HL-60 (cell line): Measurements from ENCODE around the gene CLEC11A.
"Not testable (repeated sequence)": the region's sequence is repeated elsewhere in the genome, so short reads cannot be mapped to it uniquely, and the experiment has no call there.

Source experiments
- DNase-seq, 2 experiments: peaks; one replicate each; pipeline ENCODE4 v3.0.0-alpha.2; 2010 to 2020; ENCODE audit warnings: low read depth in 1 of 2, low spot score in 1 of 2
- H3K27ac ChIP-seq: fragments of 250-450 bp; sonication (Bioruptor Pico); replicated peaks from 2 replicates; pipeline ENCODE4 v1.5.1; 2020; ENCODE audit warnings: mild to moderate bottlenecking, moderate library complexity
- H3K27me3 ChIP-seq: fragments of 250-450 bp; sonication (Bioruptor Pico); 2 replicates; pipeline ENCODE4 v1.5.1; 2021; ENCODE audit warnings: mild to moderate bottlenecking, moderate library complexity; ENCODE audit not compliant: insufficient read depth, poor library complexity, severe bottlenecking
- H3K4me3 ChIP-seq: replicated peaks from 2 replicates; pipeline ENCODE4 v1.5.1; 2011; ENCODE audit warnings: mild to moderate bottlenecking, control low read depth, low read length; ENCODE audit not compliant: insufficient read depth
- CTCF ChIP-seq: IDR thresholded peaks from one replicate; pipeline ENCODE4 v1.5.1; 2011; ENCODE audit warnings: low read length, control low read depth, inconsistent platforms; ENCODE audit not compliant: insufficient read depth
- GABPA ChIP-seq: IDR thresholded peaks from 2 replicates; pipeline ENCODE4 v1.6.1; 2012; ENCODE audit warnings: low read depth
- POLR2AphosphoS5 ChIP-seq: IDR thresholded peaks from 2 replicates; pipeline ENCODE4 v1.6.1; 2012; ENCODE audit warnings: low read depth
- REST ChIP-seq: IDR thresholded peaks from 2 replicates; pipeline ENCODE4 v1.6.1; 2012; ENCODE audit warnings: low read depth; ENCODE audit not compliant: insufficient replicate concordance
- SPI1 ChIP-seq: IDR thresholded peaks from 2 replicates; pipeline ENCODE4 v1.6.1; 2012; ENCODE audit warnings: low read depth, mild to moderate bottlenecking, borderline replicate concordance

Gene CLEC11A

GRCh38 chr19:50749490-50749889 lies 26.3 kb downstream of the CLEC11A start:
- no peak for DNase-seq
- no peaks in the 10 kb centered on the region for H3K27me3 ChIP-seq
- H3K4me3 ChIP-seq: no peak overlapping the region
- no peak overlapping the region for H3K27ac ChIP-seq
- TF ChIP-seq CTCF (no peak), REST (no peak), GABPA (no peak), POLR2AphosphoS5 (no peak), SPI1 (no peak)

- no peak overlapping the region for H3K27ac ChIP-seq
- H3K4me3 ChIP-seq: no peak overlapping the region
- TF ChIP-seq POLR2AphosphoS5 (no peak), GABPA (no peak), SPI1 (no peak), CTCF (no peak), REST (no peak)
- no peak for DNase-seq
- H3K27me3 ChIP-seq: no peaks in the 10 kb centered on the region
Observed at GRCh38 chr19:50750010-50750409, 26.8 kb downstream of the CLEC11A start.

- Histone ChIP-seq H3K27me3 (no peaks in the 10 kb centered on the region), H3K27ac (no peak overlapping the region), H3K4me3 (no peak overlapping the region)
- DNase-seq: no peak
- TF ChIP-seq SPI1: no peak
- no peak for TF ChIP-seq REST
- no peak for TF ChIP-seq CTCF
- no peak for TF ChIP-seq GABPA
- TF ChIP-seq POLR2AphosphoS5: no peak
Observed at GRCh38 chr19:50753879-50754278, 30.7 kb downstream of the CLEC11A start.

GRCh38 chr19:50756244-50756643 lies 33.1 kb downstream of the CLEC11A start:
- H3K27me3 ChIP-seq: not testable (repeated sequence)

GRCh38 chr19:50757624-50758023 lies 34.5 kb downstream of the CLEC11A start:
- H3K4me3 ChIP-seq, H3K27me3 ChIP-seq: not testable (repeated sequence)

More at GRCh38 chr19:50756244-50756643, 33.1 kb downstream of the CLEC11A start:
- H3K4me3 ChIP-seq, H3K27ac ChIP-seq, DNase-seq: not testable (repeated sequence)

GRCh38 chr19:50759076-50759475 lies 35.9 kb downstream of the CLEC11A start:
- H3K4me3 ChIP-seq, H3K27me3 ChIP-seq, DNase-seq, H3K27ac ChIP-seq: not testable (repeated sequence)

More at GRCh38 chr19:50757624-50758023, 34.5 kb downstream of the CLEC11A start:
- H3K27ac ChIP-seq, DNase-seq: not testable (repeated sequence)
